ENCODE data around the gene COL9A2.

COL9A2 gene

GRCh38 chr1:40313329-40313957, 3.6 kb downstream of the COL9A2 start:
- no peak overlapping the region for H3K4me2 ChIP-seq
- no peak overlapping the region for H3K27ac ChIP-seq

GRCh38 chr1:40312238-40313205, 4.6 kb downstream of the COL9A2 start:
- Histone ChIP-seq H3K27me3 (ENCODE audit: insufficient read depth, low read depth) (0 out of 2 replicates have a peak, but pooled peaks cover 4% of the 10 kb centered on the region), H3K9ac (no peak overlapping the region), H3K4me2 (no peak overlapping the region), H4K20me1 (ENCODE audit: insufficient read depth) (no peaks in the 10 kb centered on the region), H2AFZ (ENCODE audit: low read depth) (no peak overlapping the region), H3K4me1 (ENCODE audit: low read depth, poor library complexity, severe bottlenecking) (peaks cover 11% of the 10 kb centered on the region), H3K36me3 (ENCODE audit: insufficient read depth) (no peaks in the 10 kb centered on the region), H3K4me3 (IDR thresholded peaks at IDR 0.05; ENCODE audit: insufficient read depth, low read depth, low read length) (no peak overlapping the region), H3K79me2 (ENCODE audit: insufficient read depth, low read depth) (no peaks in the 10 kb centered on the region), H3K27ac (no peak overlapping the region)
- no peak for TF ChIP-seq CTCF (conservative IDR thresholded peaks at IDR 0.05; ENCODE audit: low read depth, low read length)

More at GRCh38 chr1:40313329-40313957, 3.6 kb downstream of the COL9A2 start:
- Histone ChIP-seq H3K36me3 (ENCODE audit: insufficient read depth) (no peaks in the 10 kb centered on the region), H3K9ac (no peak overlapping the region), H3K79me2 (ENCODE audit: insufficient read depth, low read depth) (no peaks in the 10 kb centered on the region), H3K4me3 (IDR thresholded peaks at IDR 0.05; ENCODE audit: insufficient read depth, low read depth, low read length) (no peak overlapping the region), H3K27me3 (ENCODE audit: insufficient read depth, low read depth) (0 out of 2 replicates have a peak, but pooled peaks cover 4% of the 10 kb centered on the region), H3K4me1 (ENCODE audit: low read depth, poor library complexity, severe bottlenecking) (peaks cover 11% of the 10 kb centered on the region), H4K20me1 (ENCODE audit: insufficient read depth) (no peaks in the 10 kb centered on the region), H2AFZ (ENCODE audit: low read depth) (no peak overlapping the region)
- TF ChIP-seq CTCF (conservative IDR thresholded peaks at IDR 0.05; ENCODE audit: low read depth, low read length), result no peak

GRCh38 chr1:40311692-40312091, 5.4 kb downstream of the COL9A2 start:
- Histone ChIP-seq H4K20me1 (ENCODE audit: insufficient read depth) (no peaks in the 10 kb centered on the region), H3K36me3 (ENCODE audit: insufficient read depth) (no peaks in the 10 kb centered on the region), H3K79me2 (ENCODE audit: insufficient read depth, low read depth) (no peaks in the 10 kb centered on the region), H3K9ac (no peak overlapping the region), H3K4me3 (IDR thresholded peaks at IDR 0.05; ENCODE audit: insufficient read depth, low read depth, low read length) (no peak overlapping the region), H3K27me3 (ENCODE audit: insufficient read depth, low read depth) (0 out of 2 replicates have a peak, but pooled peaks cover 4% of the 10 kb centered on the region), H3K27ac (no peak overlapping the region), H2AFZ (ENCODE audit: low read depth) (no peak overlapping the region), H3K4me2 (no peak overlapping the region), H3K4me1 (ENCODE audit: low read depth, poor library complexity, severe bottlenecking) (peaks cover 11% of the 10 kb centered on the region)
- TF ChIP-seq CTCF (conservative IDR thresholded peaks at IDR 0.05; ENCODE audit: low read depth, low read length), result no peak

GRCh38 chr1:40310983-40311642, 6.0 kb downstream of the COL9A2 start:
- no peak overlapping the region for H3K27ac ChIP-seq
- H4K20me1 ChIP-seq (ENCODE audit: insufficient read depth), result no peaks in the 10 kb centered on the region
- H2AFZ ChIP-seq (ENCODE audit: low read depth), result no peak overlapping the region
- TF ChIP-seq CTCF (conservative IDR thresholded peaks at IDR 0.05; ENCODE audit: low read depth, low read length), result no peak
- H3K27me3 ChIP-seq (ENCODE audit: insufficient read depth, low read depth), result 0 out of 2 replicates have a peak, but pooled peaks cover 4% of the 10 kb centered on the region
- peaks cover 11% of the 10 kb centered on the region for H3K4me1 ChIP-seq (ENCODE audit: low read depth, poor library complexity, severe bottlenecking)
- no peak overlapping the region for H3K4me3 ChIP-seq (IDR thresholded peaks at IDR 0.05; ENCODE audit: insufficient read depth, low read depth, low read length)
- no peak overlapping the region for H3K9ac ChIP-seq
- H3K4me2 ChIP-seq, result no peak overlapping the region
- no peaks in the 10 kb centered on the region for H3K36me3 ChIP-seq (ENCODE audit: insufficient read depth)
- no peaks in the 10 kb centered on the region for H3K79me2 ChIP-seq (ENCODE audit: insufficient read depth, low read depth)
